T-helper 9 cell (primary cell): ENCODE measurements around the gene POU2F2.

ENCODE experiments used
- DNase-seq: peaks from one replicate; pipeline ENCODE4 v3.0.0-alpha.2; 2020

Gene POU2F2

DNA sequence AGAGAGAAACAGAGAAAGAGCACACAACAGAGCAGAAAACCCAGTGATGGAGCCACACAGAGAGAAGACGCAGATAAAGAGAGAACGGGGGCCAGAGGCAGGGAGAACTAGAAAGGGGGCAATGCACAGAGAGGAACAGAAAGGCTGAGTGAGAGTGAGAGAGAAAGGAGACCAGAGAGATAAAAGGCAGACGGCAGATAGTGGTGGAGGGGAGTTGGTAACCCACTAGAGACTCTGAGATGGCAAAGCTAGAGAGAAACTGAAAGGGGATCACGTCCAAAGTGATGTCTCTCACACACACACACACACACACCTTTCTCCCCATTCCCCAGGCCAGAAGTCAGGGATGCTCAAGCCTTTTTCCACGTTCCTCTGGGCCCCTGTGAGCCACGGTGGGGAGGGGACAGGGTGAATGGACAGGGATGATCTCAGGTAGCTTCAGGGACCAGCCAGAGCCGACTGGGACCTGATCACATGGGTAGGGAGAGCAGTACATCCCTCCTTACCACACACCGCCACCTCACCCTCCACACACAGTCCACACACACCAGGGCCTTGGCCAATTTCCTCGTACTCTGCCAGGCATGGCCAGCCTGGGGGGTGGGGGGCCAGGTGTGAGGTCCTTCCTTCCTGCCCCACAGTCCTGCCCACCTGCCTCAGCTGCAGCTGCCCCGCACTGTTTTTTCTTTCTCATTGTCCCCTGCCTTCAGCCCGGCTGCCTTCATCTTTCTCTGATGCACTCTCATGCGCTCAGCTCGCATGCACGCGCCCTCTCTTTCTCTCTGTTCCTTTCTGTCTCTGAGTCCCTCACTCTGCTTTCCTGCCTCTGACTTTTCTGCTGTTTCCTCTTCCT is 22.5 kb upstream of the POU2F2 start:
- no peak for DNase-seq

DNA sequence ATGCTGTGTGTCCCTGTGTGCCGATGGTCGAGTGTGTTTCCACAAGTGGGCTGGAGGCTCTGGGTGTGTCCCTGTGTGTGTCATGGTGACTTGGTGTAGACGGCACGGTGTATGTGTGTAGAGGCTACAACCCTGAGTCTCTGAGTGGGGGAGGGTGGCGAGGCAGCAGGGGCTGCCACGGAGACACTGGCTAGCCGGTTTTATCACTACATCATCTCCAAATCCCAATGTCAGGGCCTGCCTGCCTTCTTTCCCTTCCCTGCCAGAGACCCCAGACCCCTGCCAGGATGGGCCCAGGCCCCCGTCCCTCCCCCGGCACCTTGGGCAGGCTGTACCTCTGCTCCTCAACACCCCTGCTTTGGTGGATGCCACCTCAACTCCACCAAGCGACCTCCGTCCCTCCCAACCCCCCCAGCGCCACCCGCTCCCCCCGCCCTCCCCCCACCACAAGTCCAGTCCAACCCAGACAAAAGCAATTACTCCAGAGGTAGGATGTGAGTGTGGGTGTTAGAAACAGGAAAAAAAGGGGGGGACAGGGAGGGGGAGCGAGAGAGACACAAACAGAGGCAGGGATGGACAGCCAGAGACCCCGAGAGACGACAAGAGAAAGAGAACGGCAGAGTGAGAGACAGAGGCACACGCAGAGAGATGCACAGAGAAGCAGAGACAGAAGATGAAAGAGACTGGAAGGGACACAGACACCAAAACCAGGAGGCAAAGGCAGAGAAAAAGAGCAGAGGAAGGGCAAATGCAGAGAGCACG is 21.6 kb upstream of the POU2F2 start:
- DNase-seq = no peak

- DNase-seq = no peak
These were observed 20.8 kb upstream of the POU2F2 start for GRCh38 chr19:42152910-42153671.

DNA sequence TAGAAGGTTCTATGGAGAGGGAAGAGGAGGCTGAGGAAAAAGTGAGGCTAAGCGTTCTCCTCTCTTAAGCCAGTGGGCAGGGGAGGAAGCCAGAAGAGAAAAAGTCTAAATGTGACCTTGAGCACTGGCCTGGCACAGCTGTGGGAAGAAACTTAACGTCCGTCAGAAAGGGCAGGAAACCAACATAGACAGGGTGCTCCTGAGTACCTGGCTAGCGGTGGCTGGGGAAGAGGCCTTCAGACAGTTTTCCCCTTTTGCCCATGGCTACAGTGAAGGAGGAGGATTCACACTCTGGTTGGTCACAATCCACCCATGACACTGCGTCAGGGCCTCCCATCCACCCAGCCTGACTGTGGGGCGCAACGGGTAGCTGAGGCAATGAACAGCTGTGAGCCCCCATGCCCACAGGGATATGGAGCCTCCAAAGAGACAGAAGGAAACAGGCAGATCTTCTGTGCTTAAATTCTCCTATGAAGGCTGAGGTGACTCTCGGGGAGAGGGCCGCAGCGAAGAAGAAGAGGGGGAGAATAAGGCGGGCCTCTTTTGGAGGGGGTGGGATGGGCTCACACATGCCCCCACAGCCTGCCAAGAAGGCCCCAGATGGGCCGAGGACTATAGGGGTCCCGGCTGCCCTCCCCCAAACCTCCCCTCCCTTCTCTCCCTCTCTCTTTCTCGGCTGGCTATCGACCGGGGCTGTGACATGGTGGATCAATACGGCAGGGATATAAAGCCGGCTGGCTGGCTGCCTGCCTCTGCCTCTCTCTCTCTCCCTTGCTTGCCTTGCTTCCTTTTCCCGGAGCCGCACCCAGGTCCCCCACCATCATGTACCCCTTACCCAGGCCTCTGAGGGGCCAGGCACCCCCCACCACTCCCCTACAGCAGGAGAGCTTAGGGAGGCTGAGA is 19.8 kb upstream of the POU2F2 start:
- DNase-seq = no peak

DNA sequence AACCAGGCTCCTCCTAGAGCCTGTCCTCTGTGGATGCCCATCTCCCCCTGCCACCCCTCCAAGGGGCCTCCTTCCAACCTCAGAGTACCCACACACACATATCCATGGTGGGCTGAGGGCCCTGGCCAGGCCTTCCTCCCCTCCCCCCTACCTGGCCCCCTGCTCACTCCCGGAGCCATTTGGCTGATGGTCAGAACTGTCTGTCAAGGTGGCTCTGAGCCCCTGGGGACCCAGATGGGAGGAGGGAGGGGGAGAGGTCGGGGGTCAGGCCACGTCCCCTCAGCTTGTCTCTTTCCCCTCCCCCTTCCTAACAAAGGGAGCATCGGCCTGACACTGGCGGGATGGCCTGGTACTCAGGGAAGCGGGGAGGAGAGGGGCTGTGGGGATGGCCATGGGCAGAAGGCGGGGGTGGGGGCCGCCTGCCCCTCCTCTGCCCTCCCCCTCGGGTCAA is 18.7 kb upstream of the POU2F2 start:
- DNase-seq = no peak

DNA sequence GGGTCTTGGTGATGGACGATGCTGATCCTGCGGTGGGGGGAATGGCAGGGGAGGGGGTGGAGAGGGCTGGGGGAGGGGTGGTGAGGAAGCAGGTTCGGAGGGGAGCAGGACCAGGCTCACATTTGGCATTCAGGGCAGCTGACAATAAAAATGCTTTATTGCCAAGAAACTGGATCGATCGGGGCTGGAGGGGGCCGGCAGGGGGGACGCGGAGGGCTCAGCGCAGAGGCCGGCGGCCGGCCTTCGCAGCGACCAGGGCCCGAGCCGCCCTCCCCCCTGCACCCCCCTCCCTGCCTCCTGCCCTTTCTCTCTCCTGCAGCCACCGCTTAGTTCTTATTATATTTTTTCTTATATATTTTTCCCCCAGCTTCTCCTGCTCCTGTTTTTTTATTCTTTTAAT is 18.1 kb upstream of the POU2F2 start:
- no peak for DNase-seq

- DNase-seq = no peak
These were observed 17.4 kb upstream of the POU2F2 start for GRCh38 chr19:42149447-42150202.

- no peak for DNase-seq
These were observed 16.0 kb upstream of the POU2F2 start for GRCh38 chr19:42148266-42148665.

- DNase-seq = no peak
These were observed 11.3 kb upstream of the POU2F2 start for GRCh38 chr19:42143341-42144234.

GRCh38 chr19:42140125-42140754 is 8.0 kb upstream of the POU2F2 start:
- DNase-seq = no peak

GRCh38 chr19:42134535-42135070 is 2.4 kb upstream of the POU2F2 start:
- no peak for DNase-seq

DNA sequence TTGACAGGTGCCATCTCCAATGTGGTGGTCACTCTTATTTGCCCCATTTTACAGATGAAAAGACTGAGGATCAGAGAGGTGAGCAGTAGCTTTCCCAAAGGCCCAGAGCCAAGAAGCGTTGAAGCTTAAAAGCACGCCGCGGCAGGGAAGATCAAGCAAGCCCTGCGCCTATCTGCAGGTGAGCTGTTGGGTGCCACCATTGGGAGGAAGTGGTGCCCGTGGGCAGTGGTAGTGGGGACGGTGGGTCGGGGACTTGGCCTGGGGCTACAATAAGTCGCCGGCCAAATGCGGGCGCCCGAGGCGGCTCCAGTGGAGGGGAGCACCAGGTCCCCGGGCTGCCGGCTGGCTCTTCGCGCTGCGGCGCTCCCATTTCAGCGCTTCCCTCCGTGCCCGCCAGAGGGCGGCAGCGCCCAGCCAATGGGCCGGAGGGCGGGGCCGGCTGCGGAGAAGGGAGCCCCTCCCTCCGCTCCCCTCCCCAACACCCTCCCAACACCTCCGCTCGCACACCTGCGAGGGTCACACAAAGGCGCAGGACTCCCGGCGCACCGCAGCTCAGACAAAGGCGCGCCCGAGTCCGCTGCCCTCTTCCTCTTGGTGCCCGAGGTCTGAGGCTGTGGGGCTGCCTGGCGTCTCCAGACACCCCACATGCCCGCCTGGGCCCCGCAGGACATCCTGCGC is 744 bp upstream of the POU2F2 start:
- peak; percentile 85 for DNase-seq

GRCh38 chr19:42131149-42132029 is 857 bp downstream of the POU2F2 start:
- DNase-seq = no peak

- DNase-seq = no peak
These were observed 2.0 kb downstream of the POU2F2 start for GRCh38 chr19:42130254-42130573.

- no peak for DNase-seq
These were observed 2.6 kb downstream of the POU2F2 start for GRCh38 chr19:42129399-42130253.

GRCh38 chr19:42126574-42126973 is 5.7 kb downstream of the POU2F2 start:
- no peak for DNase-seq

- DNase-seq = no peak
These were observed 6.7 kb downstream of the POU2F2 start for GRCh38 chr19:42125536-42125935.
